ENCODE data around the gene RAD23A. TPM values are rescaled to one million over a fixed set of nuclear protein-coding genes. Genes with fewer than 3 reads are reported as not detected.

The RAD23A gene
- total and polyA plus RNA-seq, 9 of the 15 experiments (the other 6 are each of a cell fraction or from before 2014, with no cell fraction given), result 9.5 to 181 (median 101) TPM

DNA sequence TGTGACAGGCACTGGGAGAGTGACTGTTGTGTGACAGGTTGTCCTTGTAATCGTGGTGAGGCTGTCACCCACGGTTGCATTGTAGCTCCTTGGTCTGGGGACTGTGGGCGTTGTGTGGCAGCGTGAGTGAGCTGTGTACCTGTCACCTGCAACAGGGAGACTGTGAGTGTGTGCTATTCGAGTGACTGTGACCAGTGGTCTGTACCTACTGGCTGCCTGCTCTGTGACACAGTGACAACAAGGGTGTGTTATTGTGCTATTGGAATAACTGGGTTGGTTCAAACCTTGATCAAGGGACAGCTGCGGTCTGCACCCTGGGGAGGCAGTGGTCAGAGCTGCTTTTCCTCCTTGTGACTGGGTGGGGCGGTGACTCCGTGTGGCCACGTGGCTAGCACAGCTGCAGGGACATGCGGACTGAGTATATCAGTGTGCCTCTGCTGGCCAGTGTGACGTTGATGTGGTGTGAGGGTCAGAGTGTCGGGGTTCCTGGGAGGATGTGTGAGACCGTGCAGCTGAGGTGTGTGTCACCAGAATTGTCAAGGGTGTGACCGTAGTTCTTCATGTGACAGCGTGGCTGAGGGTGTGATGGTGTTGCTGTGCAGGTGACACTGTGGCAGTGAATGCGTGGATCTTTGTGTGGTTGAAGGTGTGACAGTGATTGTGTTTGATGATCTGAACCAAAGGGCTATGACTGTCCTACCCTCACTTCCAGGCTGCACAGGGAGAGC is 39.6 kb downstream of the RAD23A start (continued):
- TF ChIP-seq REST (IDR thresholded peaks at IDR 0.05; ENCODE audit: borderline replicate concordance), result peak; percentile 60; the same call in 1 of the 2 replicates
- TF ChIP-seq REST (CRISPR knock-in tag; IDR thresholded peaks at IDR 0.05; ENCODE audit: low read depth), result no peak
- 0 out of 2 replicates have a peak, but pooled peaks have one; percentile 23 for TF ChIP-seq KLF13 (tag; IDR thresholded peaks at IDR 0.05; ENCODE audit: borderline replicate concordance, low read depth)
- peak in 1 of 2 experiments; percentile 87; a peak in 1 of 4 replicates for TF ChIP-seq FOXA3 (CRISPR knock-in tag; conservative IDR thresholded peaks at IDR 0.05 in 1 of 2, IDR thresholded peaks at IDR 0.05 in 1 of 2)
- TF ChIP-seq, protein P1, sequence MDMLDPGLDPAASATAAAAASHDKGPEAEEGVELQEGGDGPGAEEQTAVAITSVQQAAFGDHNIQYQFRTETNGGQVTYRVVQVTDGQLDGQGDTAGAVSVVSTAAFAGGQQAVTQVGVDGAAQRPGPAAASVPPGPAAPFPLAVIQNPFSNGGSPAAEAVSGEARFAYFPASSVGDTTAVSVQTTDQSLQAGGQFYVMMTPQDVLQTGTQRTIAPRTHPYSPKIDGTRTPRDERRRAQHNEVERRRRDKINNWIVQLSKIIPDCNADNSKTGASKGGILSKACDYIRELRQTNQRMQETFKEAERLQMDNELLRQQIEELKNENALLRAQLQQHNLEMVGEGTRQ (CRISPR knock-in tag; IDR thresholded peaks at IDR 0.05), result peak; percentile 90
- peak; percentile 23; the same call in 1 of the 2 replicates for TF ChIP-seq MAFK (IDR thresholded peaks at IDR 0.05; ENCODE audit: low read length)
- 0 out of 2 replicates have a peak, but pooled peaks have one; percentile 23 for TF ChIP-seq ETV5 (CRISPR knock-in tag; IDR thresholded peaks at IDR 0.05; ENCODE audit: low read depth)
- TF ChIP-seq ZNF609 (CRISPR knock-in tag; IDR thresholded peaks at IDR 0.05; ENCODE audit: borderline replicate concordance), result no peak
- TF ChIP-seq, protein P2, sequence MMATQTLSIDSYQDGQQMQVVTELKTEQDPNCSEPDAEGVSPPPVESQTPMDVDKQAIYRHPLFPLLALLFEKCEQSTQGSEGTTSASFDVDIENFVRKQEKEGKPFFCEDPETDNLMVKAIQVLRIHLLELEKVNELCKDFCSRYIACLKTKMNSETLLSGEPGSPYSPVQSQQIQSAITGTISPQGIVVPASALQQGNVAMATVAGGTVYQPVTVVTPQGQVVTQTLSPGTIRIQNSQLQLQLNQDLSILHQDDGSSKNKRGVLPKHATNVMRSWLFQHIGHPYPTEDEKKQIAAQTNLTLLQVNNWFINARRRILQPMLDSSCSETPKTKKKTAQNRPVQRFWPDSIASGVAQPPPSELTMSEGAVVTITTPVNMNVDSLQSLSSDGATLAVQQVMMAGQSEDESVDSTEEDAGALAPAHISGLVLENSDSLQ (IDR thresholded peaks at IDR 0.05), result peak; percentile 75
- peak; percentile 45 for TF ChIP-seq RBFOX2 (IDR thresholded peaks at IDR 0.05; ENCODE audit: low read depth, low read length)

All from K562 (cell line).